ACHN (cell line): ENCODE data around the gene CAMSAP3.

Experiments used
- DNase-seq: peaks from one replicate; pipeline ENCODE4 v3.0.0-alpha.2; 2015
- in situ Hi-C: cut with HindIII; loops from 2 replicates; pipeline ENCODE4 v1.10.0; 2017; ENCODE audit warnings: low sequenced_read_pairs, low pct_ligation_motif_present, low pct_unique_long_range_greater_than_20kb

CAMSAP3 gene

DNA sequence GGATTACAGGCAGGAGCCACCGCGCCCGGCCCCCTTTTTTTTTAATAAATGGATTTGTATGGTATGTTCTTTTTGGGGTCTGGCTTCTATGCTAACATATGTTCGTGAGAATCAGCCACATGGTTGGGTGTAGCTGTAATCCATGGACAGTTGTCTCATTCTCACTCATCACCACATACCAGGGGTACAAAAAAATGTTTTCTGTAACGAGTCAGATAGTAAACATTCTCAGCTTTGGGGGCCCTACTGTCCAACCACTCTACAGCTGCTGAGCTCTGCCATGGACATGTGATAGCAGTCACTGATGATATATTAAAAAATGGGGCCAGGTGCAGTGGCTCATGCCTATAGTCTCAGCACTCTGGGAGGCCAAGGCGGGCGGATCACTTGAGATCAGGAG lies 68.0 kb downstream of the CAMSAP3 start:
- no peak for DNase-seq
- in situ Hi-C loops, result no loop called here

DNA sequence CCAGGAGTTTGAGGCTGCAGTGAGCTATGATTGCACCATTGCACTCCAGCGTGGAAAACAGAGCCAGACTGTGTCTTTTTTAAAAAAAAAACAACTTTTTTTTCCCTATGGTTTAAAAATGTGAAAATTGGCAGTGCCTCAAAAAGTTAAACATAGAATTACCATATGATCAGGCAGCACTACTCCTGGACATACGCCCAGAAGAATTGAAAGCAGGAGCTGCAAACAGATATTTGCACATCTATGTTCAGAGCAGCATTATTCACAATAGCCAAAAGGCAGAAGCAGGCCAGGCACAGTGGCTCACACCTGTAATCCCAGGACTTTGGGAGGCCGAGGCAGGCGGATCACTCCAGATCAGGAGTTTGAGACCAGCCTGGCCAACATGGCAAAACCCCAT lies 69.4 kb downstream of the CAMSAP3 start:
- DNase-seq, result no peak
- in situ Hi-C loops, result no loop called here
